Thoracic aorta endothelial cell (primary cell): ENCODE data around the gene SYT7. TPM values are rescaled to one million over a fixed set of nuclear protein-coding genes. Genes with fewer than 3 reads are reported as not detected.

Experiments used
- small RNA-seq: library from RNA; depleted of rRNA; stranded (forward); fragments of <200 nt; gene quantifications from one replicate; pipeline ENCODE3, GENCODE V24; 2012
- total RNA-seq: library from RNA; depleted of rRNA; stranded (reverse); fragments of >200 nt; gene quantifications from 2 replicates; pipeline ENCODE4 v1.2.3, GENCODE V29; 2012

SYT7 gene
- total RNA-seq = 0.13 and 0.36 TPM in 2 replicates

GRCh38 chr11:61581030-61581928 is at the start of gene SYT7:
TSS of gene SYT7 (minus strand) at chr11:61581076. CDS start at chr11:61580820, 256 bp downstream.

GRCh38 chr11:61507962-61508861 is 72.7 kb downstream of the SYT7 start, which contains the start of gene LRRC10B:
TSS of gene LRRC10B (plus strand) at chr11:61508749. CDS start at chr11:61508999, 250 bp downstream.

Small RNA genes lying within 50 kb of the gene (small RNA-seq; reads per million reads assigned to genes)
- gene MIR4488 = not detected

Other genes starting within 250 kb of the SYT7 start
- 233 and 251 TPM in 2 replicates for gene DDB1, start 248.0 kb downstream of the SYT7 start, total RNA-seq
- 14.9 and 23.0 TPM in 2 replicates for gene TKFC, start 247.8 kb downstream of the SYT7 start, total RNA-seq
- 31.1 and 37.2 TPM in 2 replicates for gene CYB561A3, start 219.2 kb downstream of the SYT7 start, total RNA-seq
- gene TMEM138, start 218.7 kb downstream of the SYT7 start, total RNA-seq = 21.4 and 22.5 TPM in 2 replicates
- gene TMEM216, start 188.5 kb downstream of the SYT7 start, total RNA-seq = 10.3 and 11.3 TPM in 2 replicates
- gene CPSF7, start 151.1 kb downstream of the SYT7 start, total RNA-seq = 33.4 and 39.3 TPM in 2 replicates
- gene SDHAF2, start 151.0 kb downstream of the SYT7 start, total RNA-seq = 51.5 and 60.1 TPM in 2 replicates
- not detected in 2 replicates for gene LRRC10B, start 72.3 kb downstream of the SYT7 start, total RNA-seq
- 1.7 and 2.3 TPM in 2 replicates for gene DAGLA, start 99.3 kb upstream of the SYT7 start, total RNA-seq
- gene MYRF, start 171.6 kb upstream of the SYT7 start, total RNA-seq = 0.66 and 1.4 TPM in 2 replicates
- gene TMEM258, start 211.5 kb upstream of the SYT7 start, total RNA-seq = 46.4 and 56.1 TPM in 2 replicates
- gene FEN1, start 211.8 kb upstream of the SYT7 start, total RNA-seq = 48.8 and 63.8 TPM in 2 replicates
- 70.5 and 134 TPM in 2 replicates for gene FADS1, start 235.9 kb upstream of the SYT7 start, total RNA-seq
- 254 and 468 TPM in 2 replicates for gene FADS2, start 247.2 kb upstream of the SYT7 start, total RNA-seq